Measurements from ENCODE around the gene DOCK2.

DOCK2 gene

DNA sequence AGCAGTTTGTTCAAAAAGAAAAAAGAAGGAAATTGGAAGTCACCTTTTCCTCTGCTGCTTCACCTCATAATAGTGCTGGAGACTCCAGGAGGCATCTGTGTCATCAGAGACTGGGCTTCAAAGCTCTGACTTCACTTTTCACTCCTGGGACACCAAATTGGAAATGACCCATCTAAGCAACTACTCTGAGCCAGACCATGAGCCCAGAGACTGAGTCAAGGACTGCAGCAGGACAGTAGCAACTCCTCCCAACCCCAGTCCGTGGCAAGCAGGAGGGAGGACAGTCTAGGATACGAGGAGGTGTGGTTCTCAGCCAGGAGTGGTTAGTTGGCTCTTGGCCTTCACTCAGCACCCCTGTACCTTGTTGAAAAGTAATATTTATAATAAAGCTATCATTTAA is 211.7 kb downstream of the DOCK2 start:
- no CpG with 5 or more reads among the region's 2 CpGs for WGBS, 2 donors (ENCODE audit: extremely low coverage in 2 of 2, insufficient read length in 2 of 2, insufficient replicate concordance in 1 of 2)
- H4K8ac ChIP-seq (ENCODE audit: low read depth, low read length) = no peak overlapping the region

DNA sequence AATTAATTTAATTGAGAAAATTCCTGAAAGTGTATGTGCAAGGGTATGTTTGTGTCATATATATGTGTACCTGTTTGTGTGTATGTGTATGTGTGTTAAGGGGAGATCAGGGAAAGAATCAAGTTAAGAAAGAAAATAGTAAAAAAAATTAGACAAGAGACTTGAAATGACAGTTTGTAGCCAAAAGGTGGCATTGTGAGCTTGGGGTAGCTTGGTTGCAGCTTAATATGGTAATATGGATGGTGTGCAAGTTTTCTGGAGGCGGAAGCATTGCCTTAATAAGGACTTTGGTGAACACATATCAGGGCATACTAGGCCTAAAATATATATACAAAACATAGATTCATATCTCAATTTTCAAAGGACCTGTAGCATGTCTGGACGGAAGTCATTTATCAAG is 213.3 kb downstream of the DOCK2 start:
- H3K14ac ChIP-seq (ENCODE audit: low read length) = no peak overlapping the region
- no peaks in the 10 kb centered on the region for H3K27me3 ChIP-seq (ENCODE audit: control insufficient read depth in 3 of 3, insufficient read depth in 3 of 3, low read depth in 1 of 3, low read length in 3 of 3)
- H3K27ac ChIP-seq (replicated peaks; ENCODE audit: low read length) = no peak overlapping the region
- no peak overlapping the region for H2BK15ac ChIP-seq (ENCODE audit: low read length)
- H2BK5ac ChIP-seq (ENCODE audit: low read length) = no peak overlapping the region
- WGBS, 2 donors (ENCODE audit: extremely low coverage in 2 of 2, insufficient read length in 2 of 2, insufficient replicate concordance in 1 of 2) = no CpG with 5 or more reads among the region's 2 CpGs
- H3K9me3 ChIP-seq (replicated peaks in 1 of 2; ENCODE audit: control insufficient read depth in 2 of 2, insufficient read depth in 1 of 2, low read depth in 1 of 2, low read length in 2 of 2) = peaks cover 0 to 3% of the 10 kb centered on the region in 2 donors
- no peaks in the 10 kb centered on the region for H3K4me1 ChIP-seq (ENCODE audit: control insufficient read depth in 2 of 2, insufficient read depth in 1 of 2, low read depth in 1 of 2, low read length in 2 of 2)
- DNase-seq (ENCODE audit: low spot score) = no peak
- no peak overlapping the region for H3K4me2 ChIP-seq (ENCODE audit: insufficient read depth, low read length, poor library complexity, severe bottlenecking)
- H3K4ac ChIP-seq (ENCODE audit: low read length) = no peak overlapping the region
- H2BK120ac ChIP-seq (ENCODE audit: low read depth, low read length) = no peak overlapping the region
- H3K9ac ChIP-seq (ENCODE audit: low read depth, low read length, poor library complexity) = no peak overlapping the region
- no peak overlapping the region for H2AK5ac ChIP-seq (ENCODE audit: low read depth, low read length)
- H4K8ac ChIP-seq (ENCODE audit: low read depth, low read length) = no peak overlapping the region
- no peak overlapping the region for H3K4me3 ChIP-seq (ENCODE audit: low read length in 2 of 2)
- no peak overlapping the region for H2BK12ac ChIP-seq (ENCODE audit: low read length)
- no peaks in the 10 kb centered on the region for H3K36me3 ChIP-seq (replicated peaks in 1 of 2; ENCODE audit: control insufficient read depth in 2 of 2, insufficient read depth in 2 of 2, low read length in 2 of 2)
- H2AFZ ChIP-seq (ENCODE audit: low read length) = no peak overlapping the region
- no peak overlapping the region for H3K23ac ChIP-seq (ENCODE audit: low read depth, low read length, poor library complexity)
- no peak overlapping the region for H4K91ac ChIP-seq (ENCODE audit: low read depth, low read length, poor library complexity)
- H3K79me1 ChIP-seq (ENCODE audit: low read depth, low read length) = no peaks in the 10 kb centered on the region
- H3K18ac ChIP-seq (ENCODE audit: low read length) = no peak overlapping the region

More for the DNA sequence above, 211.7 kb downstream of the DOCK2 start:
- Histone ChIP-seq H3K14ac (ENCODE audit: low read length) (no peak overlapping the region), H2AK5ac (ENCODE audit: low read depth, low read length) (no peak overlapping the region), H3K4me1 (ENCODE audit: control insufficient read depth in 2 of 2, insufficient read depth in 1 of 2, low read depth in 1 of 2, low read length in 2 of 2) (no peaks in the 10 kb centered on the region), H3K79me1 (ENCODE audit: low read depth, low read length) (no peaks in the 10 kb centered on the region), H3K9me3 (replicated peaks in 1 of 2; ENCODE audit: control insufficient read depth in 2 of 2, insufficient read depth in 1 of 2, low read depth in 1 of 2, low read length in 2 of 2) (peaks cover 0 to 3% of the 10 kb centered on the region in 2 donors), H4K91ac (ENCODE audit: low read depth, low read length, poor library complexity) (no peak overlapping the region), H2BK120ac (ENCODE audit: low read depth, low read length) (no peak overlapping the region), H2AFZ (ENCODE audit: low read length) (no peak overlapping the region), H3K4ac (ENCODE audit: low read length) (no peak overlapping the region), H3K23ac (ENCODE audit: low read depth, low read length, poor library complexity) (no peak overlapping the region), H3K4me3 (ENCODE audit: low read length in 2 of 2) (no peak overlapping the region), H3K18ac (ENCODE audit: low read length) (no peak overlapping the region), H2BK5ac (ENCODE audit: low read length) (no peak overlapping the region), H3K9ac (ENCODE audit: low read depth, low read length, poor library complexity) (no peak overlapping the region), H3K27me3 (ENCODE audit: control insufficient read depth in 3 of 3, insufficient read depth in 3 of 3, low read depth in 1 of 3, low read length in 3 of 3) (no peaks in the 10 kb centered on the region), H3K4me2 (ENCODE audit: insufficient read depth, low read length, poor library complexity, severe bottlenecking) (no peak overlapping the region), H3K27ac (replicated peaks; ENCODE audit: low read length) (no peak overlapping the region), H2BK15ac (ENCODE audit: low read length) (no peak overlapping the region), H2BK12ac (ENCODE audit: low read length) (no peak overlapping the region), H3K36me3 (replicated peaks in 1 of 2; ENCODE audit: control insufficient read depth in 2 of 2, insufficient read depth in 2 of 2, low read length in 2 of 2) (no peaks in the 10 kb centered on the region)
- no peak for DNase-seq (ENCODE audit: low spot score)

DNA sequence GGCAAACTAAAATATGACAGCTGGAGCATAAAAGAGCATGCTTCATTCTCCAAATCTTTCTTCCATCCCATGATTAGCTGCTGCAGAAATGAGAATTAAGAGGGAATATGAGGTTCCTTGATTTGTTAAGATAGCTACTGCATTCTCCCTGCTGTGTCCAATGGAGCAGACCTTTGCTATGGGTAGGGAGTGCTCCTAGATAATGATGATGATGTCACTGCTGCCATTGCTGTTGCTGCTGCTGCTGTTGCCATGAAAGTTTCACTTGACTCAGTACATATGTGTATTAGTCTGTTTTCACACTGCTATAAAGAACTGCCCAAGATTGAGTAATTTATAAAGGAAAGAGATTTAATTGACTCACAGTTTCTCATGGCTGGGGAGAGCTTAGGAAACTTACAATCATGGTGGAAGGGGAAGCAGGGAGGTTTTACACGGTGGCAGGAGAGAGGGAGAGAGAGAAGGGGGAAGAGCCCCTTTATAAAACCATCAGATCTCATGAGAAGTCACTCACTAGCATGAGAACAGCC is 214.3 kb downstream of the DOCK2 start:
- H3K23ac ChIP-seq (ENCODE audit: low read depth, low read length, poor library complexity) = no peak overlapping the region
- H3K79me1 ChIP-seq (ENCODE audit: low read depth, low read length) = no peaks in the 10 kb centered on the region
- H2AFZ ChIP-seq (ENCODE audit: low read length) = no peak overlapping the region
- no peak overlapping the region for H3K14ac ChIP-seq (ENCODE audit: low read length)
- no peaks in the 10 kb centered on the region for H3K36me3 ChIP-seq (replicated peaks in 1 of 2; ENCODE audit: control insufficient read depth in 2 of 2, insufficient read depth in 2 of 2, low read length in 2 of 2)
- H3K4me1 ChIP-seq (ENCODE audit: control insufficient read depth in 2 of 2, insufficient read depth in 1 of 2, low read depth in 1 of 2, low read length in 2 of 2) = no peaks in the 10 kb centered on the region
- H3K9ac ChIP-seq (ENCODE audit: low read depth, low read length, poor library complexity) = no peak overlapping the region
- no peak overlapping the region for H3K4me2 ChIP-seq (ENCODE audit: insufficient read depth, low read length, poor library complexity, severe bottlenecking)
- H2BK12ac ChIP-seq (ENCODE audit: low read length) = no peak overlapping the region
- H3K9me3 ChIP-seq (replicated peaks in 1 of 2; ENCODE audit: control insufficient read depth in 2 of 2, insufficient read depth in 1 of 2, low read depth in 1 of 2, low read length in 2 of 2) = peaks cover 0 to 3% of the 10 kb centered on the region in 2 donors
- DNase-seq (ENCODE audit: low spot score) = no peak
- H3K4ac ChIP-seq (ENCODE audit: low read length) = no peak overlapping the region
- no peak overlapping the region for H2AK5ac ChIP-seq (ENCODE audit: low read depth, low read length)
- H3K18ac ChIP-seq (ENCODE audit: low read length) = no peak overlapping the region
- no peak overlapping the region for H2BK120ac ChIP-seq (ENCODE audit: low read depth, low read length)
- H3K27ac ChIP-seq (replicated peaks; ENCODE audit: low read length) = no peak overlapping the region
- H2BK5ac ChIP-seq (ENCODE audit: low read length) = no peak overlapping the region
- WGBS, 2 donors (ENCODE audit: extremely low coverage in 2 of 2, insufficient read length in 2 of 2, insufficient replicate concordance in 1 of 2) = no CpG with 5 or more reads among the region's 1 CpG
- no peaks in the 10 kb centered on the region for H3K27me3 ChIP-seq (ENCODE audit: control insufficient read depth in 3 of 3, insufficient read depth in 3 of 3, low read depth in 1 of 3, low read length in 3 of 3)
- no peak overlapping the region for H4K8ac ChIP-seq (ENCODE audit: low read depth, low read length)
- H4K91ac ChIP-seq (ENCODE audit: low read depth, low read length, poor library complexity) = no peak overlapping the region
- no peak overlapping the region for H3K4me3 ChIP-seq (ENCODE audit: low read length in 2 of 2)
- no peak overlapping the region for H2BK15ac ChIP-seq (ENCODE audit: low read length)

DNA sequence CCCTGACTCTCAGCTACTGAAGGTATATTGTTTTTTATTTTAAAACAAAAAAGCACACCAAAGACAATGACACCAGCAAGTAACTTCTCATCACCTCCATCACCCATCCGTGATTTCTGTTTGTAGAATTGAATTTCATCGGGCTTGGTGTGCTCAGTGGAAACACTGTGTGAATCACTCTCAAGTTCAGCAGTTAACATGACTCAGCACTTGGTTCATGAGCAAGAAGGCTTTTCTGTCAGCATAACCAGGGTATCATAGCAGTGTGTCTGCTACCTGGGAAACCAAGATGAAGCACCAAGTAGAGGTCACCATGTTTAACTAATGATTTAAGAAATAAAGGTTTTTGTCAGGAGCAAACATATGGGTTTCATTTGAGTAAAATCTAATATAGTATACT is 219.5 kb downstream of the DOCK2 start:
- no peak overlapping the region for H2AK5ac ChIP-seq (ENCODE audit: low read depth, low read length)
- H3K4me2 ChIP-seq (ENCODE audit: insufficient read depth, low read length, poor library complexity, severe bottlenecking) = no peak overlapping the region
- no peaks in the 10 kb centered on the region for H3K4me1 ChIP-seq (ENCODE audit: control insufficient read depth in 2 of 2, insufficient read depth in 1 of 2, low read depth in 1 of 2, low read length in 2 of 2)
- H2BK120ac ChIP-seq (ENCODE audit: low read depth, low read length) = no peak overlapping the region
- H2BK15ac ChIP-seq (ENCODE audit: low read length) = no peak overlapping the region
- H3K79me1 ChIP-seq (ENCODE audit: low read depth, low read length) = no peaks in the 10 kb centered on the region
- no peak overlapping the region for H3K23ac ChIP-seq (ENCODE audit: low read depth, low read length, poor library complexity)
- H2BK12ac ChIP-seq (ENCODE audit: low read length) = no peak overlapping the region
- no peak overlapping the region for H2BK5ac ChIP-seq (ENCODE audit: low read length)
- no peaks in the 10 kb centered on the region for H3K27me3 ChIP-seq (ENCODE audit: control insufficient read depth in 3 of 3, insufficient read depth in 3 of 3, low read depth in 1 of 3, low read length in 3 of 3)
- no peak overlapping the region for H3K18ac ChIP-seq (ENCODE audit: low read length)
- no peak overlapping the region for H4K8ac ChIP-seq (ENCODE audit: low read depth, low read length)
- H3K14ac ChIP-seq (ENCODE audit: low read length) = no peak overlapping the region
- no peak overlapping the region for H3K27ac ChIP-seq (replicated peaks; ENCODE audit: low read length)
- no peak overlapping the region for H3K4me3 ChIP-seq (ENCODE audit: low read length in 2 of 2)
- no CpG with 5 or more reads among the region's 2 CpGs for WGBS, 2 donors (ENCODE audit: extremely low coverage in 2 of 2, insufficient read length in 2 of 2, insufficient replicate concordance in 1 of 2)
- DNase-seq (ENCODE audit: low spot score) = no peak
- H4K91ac ChIP-seq (ENCODE audit: low read depth, low read length, poor library complexity) = no peak overlapping the region
- H3K4ac ChIP-seq (ENCODE audit: low read length) = no peak overlapping the region
- no peaks in the 10 kb centered on the region for H3K9me3 ChIP-seq (replicated peaks in 1 of 2; ENCODE audit: control insufficient read depth in 2 of 2, insufficient read depth in 1 of 2, low read depth in 1 of 2, low read length in 2 of 2)
- no peak overlapping the region for H2AFZ ChIP-seq (ENCODE audit: low read length)
- H3K9ac ChIP-seq (ENCODE audit: low read depth, low read length, poor library complexity) = no peak overlapping the region
- no peaks in the 10 kb centered on the region for H3K36me3 ChIP-seq (replicated peaks in 1 of 2; ENCODE audit: control insufficient read depth in 2 of 2, insufficient read depth in 2 of 2, low read length in 2 of 2)

Measured in neuronal stem cell (in vitro differentiated cells).